H1 (cell line): Measurements from ENCODE around the gene ZNF282. TPM values are rescaled to one million over a fixed set of nuclear protein-coding genes. Genes with fewer than 3 reads are reported as not detected.
A peak's percentile ranks its signal among the peaks of the same experiment; 100 is the strongest.

Source experiments
- CTCF ChIA-PET: fragments of 300-600 bp; sonication (Branson Sonifier 250); formaldehyde crosslinking; loops from one replicate; lab custom pipeline; 2021; ENCODE audit not compliant: partially characterized antibody; lab: Charles Lee
- POLR2A ChIA-PET: fragments of 300-600 bp; sonication (Branson Sonifier 250); formaldehyde crosslinking; loops from one replicate; lab custom pipeline; 2021; ENCODE audit warnings: inconsistent platforms; ENCODE audit not compliant: partially characterized antibody; lab: Charles Lee
- DNase-seq, 2 experiments: peaks; one replicate each; pipeline versions ENCODE4 v3.0.0 to v3.0.0-alpha.2; 2010 to 2022; ENCODE audit warnings: low spot score in 2 of 2, low read depth in 1 of 2, mixed read lengths in 1 of 2
- FAIRE-seq: peaks from 2 replicates; lab custom pipeline; 2011; peaks lifted over from hg19 to GRCh38; lab: Jason Lieb, UNC
- H2AFZ ChIP-seq: 2 replicates; pipeline ENCODE4 v1.8.1; 2012; ENCODE audit warnings: low read length, inconsistent platforms
- H2AK5ac ChIP-seq: 2 replicates; pipeline ENCODE4 v1.6.1; 2013; ENCODE audit warnings: low read depth, low read length
- H2BK120ac ChIP-seq: replicated peaks from 2 replicates; pipeline ENCODE3; 2013; ENCODE audit warnings: low read depth, low read length, inconsistent platforms
- H2BK12ac ChIP-seq: 2 replicates; pipeline ENCODE4 v1.6.1; 2013; ENCODE audit warnings: low read depth, low read length
- H2BK15ac ChIP-seq: 2 replicates; pipeline ENCODE4 v1.6.1; 2013; ENCODE audit warnings: low read length
- H2BK20ac ChIP-seq: 2 replicates; pipeline ENCODE4 v1.6.1; 2013; ENCODE audit warnings: low read length
- H2BK5ac ChIP-seq: 2 replicates; pipeline ENCODE4 v1.6.1; 2013; ENCODE audit warnings: low read depth, low read length
- H3K14ac ChIP-seq: 2 replicates; pipeline ENCODE4 v1.6.1; 2013; ENCODE audit warnings: inconsistent platforms; ENCODE audit not compliant: insufficient read length
- H3K18ac ChIP-seq: 2 replicates; pipeline ENCODE4 v1.6.1; 2013; ENCODE audit warnings: low read length; ENCODE audit errors: extremely low read depth
- H3K23ac ChIP-seq: 2 replicates; pipeline ENCODE4 v1.6.1; 2013; ENCODE audit warnings: inconsistent platforms; ENCODE audit not compliant: insufficient read length
- H3K23me2 ChIP-seq: 2 replicates; pipeline ENCODE4 v1.6.1; 2013; ENCODE audit warnings: low read depth, low read length
- H3K27ac ChIP-seq: 2 replicates; pipeline ENCODE4 v1.6.1; 2011; ENCODE audit warnings: low read depth, low read length, inconsistent platforms
- H3K27me3 ChIP-seq, 4 experiments: replicated peaks in 1 of 4; 1 replicate in 1 of 4; 2 replicates in 3 of 4; pipeline versions ENCODE4 v1.6.1 to v1.8.1; 2011 to 2013; ENCODE audit warnings: low read length in 3 of 4, mild to moderate bottlenecking in 3 of 4, inconsistent platforms in 2 of 4, mixed read lengths in 2 of 4, moderate library complexity in 1 of 4; ENCODE audit not compliant: control insufficient read depth in 3 of 4, insufficient read depth in 3 of 4; ENCODE audit errors: extremely low read depth in 1 of 4
- H3K36me3 ChIP-seq, 4 experiments: 2 replicates each; pipeline versions ENCODE4 v1.6.1 to v1.8.1; 2011 to 2013; ENCODE audit warnings: mild to moderate bottlenecking in 4 of 4, low read length in 3 of 4, moderate library complexity in 2 of 4, control low read depth in 1 of 4, inconsistent platforms in 1 of 4; ENCODE audit not compliant: insufficient read depth in 4 of 4, control insufficient read depth in 2 of 4
- H3K4ac ChIP-seq: replicated peaks from 2 replicates; pipeline ENCODE3; 2013; ENCODE audit warnings: low read length, low read depth, mixed read lengths, inconsistent platforms; ENCODE audit not compliant: insufficient read length
- H3K4me1 ChIP-seq, 4 experiments: replicated peaks in 1 of 4; 1 replicate in 1 of 4; 2 replicates in 3 of 4; pipeline versions ENCODE4 v1.6.1 to v1.8.1; 2011 to 2013; ENCODE audit warnings: low read length in 3 of 4, inconsistent platforms in 2 of 4, mixed read lengths in 1 of 4; ENCODE audit not compliant: insufficient read depth in 4 of 4, control insufficient read depth in 3 of 4
- H3K4me2 ChIP-seq, 2 experiments: 2 replicates each; pipeline versions ENCODE4 v1.6.1 to v1.8.1; 2011 to 2013; ENCODE audit warnings: low read depth in 2 of 2, low read length in 2 of 2, control low read depth in 1 of 2, inconsistent platforms in 1 of 2, mild to moderate bottlenecking in 1 of 2; ENCODE audit not compliant: insufficient read depth in 1 of 2
- H3K4me3 ChIP-seq, 4 experiments: fragments of 200-600, 300-600 bp in 1 of 4; sonication (generic), shearing (Covaris generic), sonication (Bioruptor Twin) in 1 of 4; 2 replicates each; pipeline versions ENCODE4 v1.5.1 to v1.8.1; 2011 to 2016; ENCODE audit warnings: low read length in 4 of 4, low read depth in 3 of 4, control low read depth in 2 of 4, inconsistent platforms in 2 of 4, mild to moderate bottlenecking in 2 of 4, mixed read lengths in 1 of 4, moderate library complexity in 1 of 4; ENCODE audit not compliant: insufficient read depth in 2 of 4; ENCODE audit errors: extremely low read depth in 1 of 4
- H3K56ac ChIP-seq: replicated peaks from 2 replicates; pipeline ENCODE3; 2013; ENCODE audit warnings: low read depth, mild to moderate bottlenecking, mixed read lengths, low read length, inconsistent platforms; ENCODE audit not compliant: insufficient read length
- H3K79me1 ChIP-seq: 2 replicates; pipeline ENCODE4 v1.6.1; 2013; ENCODE audit warnings: low read depth, low read length, control low read depth
- H3K79me2 ChIP-seq, 2 experiments: 2 replicates each; pipeline versions ENCODE4 v1.6.1 to v1.8.1; 2012 to 2013; ENCODE audit warnings: low read length in 2 of 2, mild to moderate bottlenecking in 2 of 2, inconsistent platforms in 1 of 2; ENCODE audit not compliant: insufficient read depth in 2 of 2, control insufficient read depth in 1 of 2
- H3K9ac ChIP-seq, 4 experiments: replicated peaks in 1 of 4; 1 replicate in 1 of 4; 2 replicates in 3 of 4; pipeline versions ENCODE4 v1.6.1 to v1.8.1; 2011 to 2013; ENCODE audit warnings: low read depth in 3 of 4, low read length in 3 of 4, control low read depth in 2 of 4, mild to moderate bottlenecking in 2 of 4, moderate library complexity in 2 of 4, inconsistent platforms in 1 of 4; ENCODE audit errors: extremely low read depth in 1 of 4
- H3K9me3 ChIP-seq, 2 experiments: 2 replicates each; pipeline versions ENCODE4 v1.6.1 to v1.8.1; 2012 to 2013; ENCODE audit warnings: mild to moderate bottlenecking in 2 of 2, moderate library complexity in 2 of 2, control low read depth in 1 of 2, inconsistent platforms in 1 of 2, low read depth in 1 of 2, low read length in 1 of 2, mixed read lengths in 1 of 2; ENCODE audit not compliant: insufficient read depth in 2 of 2
- H4K20me1 ChIP-seq, 2 experiments: replicated peaks in 1 of 2; 2 replicates each; pipeline versions ENCODE3 to v1.8.1; 2011 to 2013; ENCODE audit warnings: inconsistent platforms in 2 of 2, low read length in 2 of 2, mild to moderate bottlenecking in 1 of 2; ENCODE audit not compliant: insufficient read depth in 2 of 2, control insufficient read depth in 1 of 2
- H4K5ac ChIP-seq: 2 replicates; pipeline ENCODE4 v1.6.1; 2013; ENCODE audit warnings: low read length, low read depth, mixed read lengths, inconsistent platforms; ENCODE audit not compliant: insufficient read length
- H4K8ac ChIP-seq: 2 replicates; pipeline ENCODE4 v1.8.0; 2013; ENCODE audit warnings: mild to moderate bottlenecking, moderate library complexity, low read length, inconsistent platforms; ENCODE audit not compliant: insufficient read depth; ENCODE audit errors: extremely low read depth
- H4K91ac ChIP-seq: replicated peaks from 2 replicates; pipeline ENCODE3; 2013; ENCODE audit warnings: low read length, mixed read lengths, inconsistent platforms; ENCODE audit not compliant: insufficient read length
- CBX5 ChIP-seq: fragments of 300-800, 300-1000 bp; sonication (generic); IDR thresholded peaks from 2 replicates; pipeline ENCODE4 v1.7.1; 2016; ENCODE audit warnings: antibody characterized with exemption, low read length, low read depth
- E2F6 ChIP-seq: IDR thresholded peaks from 2 replicates; pipeline ENCODE4 v1.6.1; 2012; ENCODE audit warnings: inconsistent platforms
- EGR1 ChIP-seq: IDR thresholded peaks from 2 replicates; pipeline ENCODE4 v1.6.1; 2011; ENCODE audit warnings: low read depth, low read length, borderline replicate concordance
- FOSL1 ChIP-seq: IDR thresholded peaks from 2 replicates; pipeline ENCODE4 v1.6.1; 2011; ENCODE audit warnings: mild to moderate bottlenecking, low read depth, low read length, moderate library complexity; ENCODE audit not compliant: insufficient read depth
- HDAC2 ChIP-seq, 2 experiments: fragments of 300-600 bp in 1 of 2; sonication (generic) in 1 of 2; IDR thresholded peaks; 2 replicates each; pipeline ENCODE4 v1.6.1; 2011 to 2012; ENCODE audit warnings: low read depth in 2 of 2, low read length in 2 of 2, mild to moderate bottlenecking in 2 of 2, moderate library complexity in 2 of 2, borderline replicate concordance in 1 of 2, inconsistent platforms in 1 of 2
- KDM4A ChIP-seq: IDR thresholded peaks from one replicate; pipeline ENCODE4 v1.7.1; 2012; ENCODE audit warnings: low read depth, mild to moderate bottlenecking, moderate library complexity, low read length, inconsistent platforms; ENCODE audit not compliant: severe bottlenecking
- RFX5 ChIP-seq: IDR thresholded peaks from 2 replicates; pipeline ENCODE4 v1.6.1; 2011; ENCODE audit warnings: low read depth, low read length, improper control_type of control experiment, borderline replicate concordance
- SIX5 ChIP-seq: IDR thresholded peaks from 2 replicates; pipeline ENCODE4 v1.6.1; 2011; ENCODE audit warnings: mild to moderate bottlenecking, low read depth, low read length
- SP4 ChIP-seq: IDR thresholded peaks from 2 replicates; pipeline ENCODE4 v1.6.1; 2012; ENCODE audit warnings: low read length, inconsistent platforms
- TAF1 ChIP-seq: IDR thresholded peaks from 2 replicates; pipeline ENCODE4 v1.6.1; 2011; ENCODE audit warnings: mild to moderate bottlenecking, low read depth, low read length
- YY1 ChIP-seq: IDR thresholded peaks from 2 replicates; pipeline ENCODE4 v1.6.1; 2011; ENCODE audit warnings: low read depth, mild to moderate bottlenecking, low read length
- WGBS, 2 experiments: shearing (Covaris generic) in 1 of 2; methylation state at CpG; one replicate each; pipeline versions ENCODE4 v1.1.6 to v1.1.7; 2013 to 2015; ENCODE audit warnings: low lambda C conversion rate in 2 of 2, mixed read lengths in 2 of 2, inconsistent platforms in 1 of 2, low coverage in 1 of 2, missing lambda C conversion rate in 1 of 2; ENCODE audit not compliant: insufficient replicate concordance in 2 of 2, insufficient coverage in 1 of 2, insufficient read length in 1 of 2; ENCODE audit errors: extremely low coverage in 1 of 2, missing lambda C conversion rate in 1 of 2; 5-methylcytosine and 5-hydroxymethylcytosine counted together
- polyA plus RNA-seq, 7 experiments: library from polyadenylated mRNA; depleted of rRNA in 3 of 7; stranded (reverse) in 5 of 7; unstranded in 2 of 7; fragments of >200 nt in 5 of 7; fragments of 200-250 nt in 2 of 7; gene quantifications; 1 replicate in 5 of 7; 2 replicates in 1 of 7; 4 replicates in 1 of 7; pipeline versions ENCODE4 v1.2.1 to v1.2.3, GENCODE V29; 2011 to 2013; ENCODE audit warnings: missing spikeins in 2 of 7, mixed read lengths in 2 of 7
- total RNA-seq: library from RNA; stranded (reverse); fragmentation: NEBNext Ultra II Directional; extraction: Animal tissue kit (Norgen Biotek cat#: 25700); gene quantifications from 2 replicates; pipeline ENCODE4 v1.2.1, GENCODE V29; 2021

Gene ZNF282
- total and polyA plus RNA-seq, 2 of the 8 experiments (the other 6 are each of a cell fraction or from before 2014, with no cell fraction given), result 16.9 to 36.3 TPM

GRCh38 chr7:149147072-149147751 is 48.1 kb upstream of the ZNF282 start, which contains the start of gene ZNF398:
Gene ZNF398 (plus strand): TSS chr7:149147453. CDS start chr7:149147743, 290 bp downstream.
- Histone ChIP-seq H2AK5ac (peak within 1 kb of the TSS; percentile 96), H3K27me3 (no peaks in the 10 kb centered on the region), H3K23ac (no peak within 1 kb of the TSS), H4K5ac (peak within 1 kb of the TSS; percentile 98), H3K14ac (no peak within 1 kb of the TSS), H3K27ac (peak within 1 kb of the TSS; percentile 92), H3K4me1 (peaks cover 17 to 31% (median 23%) of the 10 kb centered on the region in 4 experiments; a peak in 6 of 7 replicates), H3K9me3 (no peaks in the 10 kb centered on the region), H2BK120ac (peak within 1 kb of the TSS; percentile 92), H4K91ac (peak within 1 kb of the TSS; percentile 100), H3K36me3 (no peaks in the 10 kb centered on the region; a peak in 1 of 8 replicates), H3K79me2 (peaks cover 33 to 54% of the 10 kb centered on the region in 2 experiments), H4K20me1 (peaks cover 2 to 7% of the 10 kb centered on the region in 2 experiments), H2BK5ac (peak within 1 kb of the TSS; percentile 95), H2BK12ac (peak within 1 kb of the TSS; percentile 78), H3K18ac (peak within 1 kb of the TSS; percentile 96), H2AFZ (no peak within 1 kb of the TSS), H3K4me2 (peak within 1 kb of the TSS; percentile 81 to 97), H3K23me2 (peaks cover 4% of the 10 kb centered on the region; the same call in 1 of the 2 replicates), H3K56ac (peak within 1 kb of the TSS; percentile 90), H2BK20ac (peak within 1 kb of the TSS; percentile 74; the same call in 1 of the 2 replicates), H4K8ac (peak within 1 kb of the TSS; percentile 92), H3K4me3 (peak within 1 kb of the TSS; percentile 80 to 91 (median 89)), H2BK15ac (no peak within 1 kb of the TSS), H3K9ac (peak within 1 kb of the TSS; percentile 78 to 97 (median 90)), H3K79me1 (no peaks in the 10 kb centered on the region), H3K4ac (peak within 1 kb of the TSS; percentile 100)
- POLR2A ChIA-PET, result interaction anchor here (0.5 to 9.2 kb wide), 22 partner anchors 8 to 314 kb away, joined by 3 to 142 read pairs (median 6); partner anchors contain the start of genes ZNF282 and ZNF425
- DNase-seq, result peak in 1 of 2 experiments; percentile 83
- CTCF ChIA-PET, result interaction anchor here (0.8 to 7.2 kb wide), 18 partner anchors 9 to 291 kb away, joined by 3 to 84 read pairs (median 4); partner anchors contain the start of gene ZNF425
- FAIRE-seq, result no peak
- 4% methylated on average over 47 of the region's 79 CpGs; no CpG with 5 or more reads in 1 of the 2 experiments for WGBS, 2 experiments
- TF ChIP-seq TAF1 (peak; percentile 92), SIX5 (no peak), YY1 (peak; percentile 39; the same call in 1 of the 2 replicates), RFX5 (no peak), KDM4A (peak; percentile 39), E2F6 (no peak), FOSL1 (0 out of 2 replicates have a peak, but pooled peaks have one; percentile 14), HDAC2 (IDR thresholded peaks at IDR 0.05; ENCODE audit: borderline replicate concordance in 1 of 2, low read depth in 2 of 2, low read length in 2 of 2) (peak in 1 of 2 experiments; percentile 64; a peak in 1 of 4 replicates), EGR1 (0 out of 2 replicates have a peak, but pooled peaks have one; percentile 69), SP4 (no peak), CBX5 (no peak)
